Inferior parietal cortex (tissue), 1 donor: Measurements from ENCODE around the gene TRIP10.
"Not testable (repeated sequence)": the region's sequence is repeated elsewhere in the genome, so short reads cannot be mapped to it uniquely, and the experiment has no call there.

Experiments
- DNase-seq: peaks from one replicate; pipeline ENCODE4 v3.0.0-alpha.2; 2016; ENCODE audit errors: extremely low spot score

The TRIP10 gene

DNA sequence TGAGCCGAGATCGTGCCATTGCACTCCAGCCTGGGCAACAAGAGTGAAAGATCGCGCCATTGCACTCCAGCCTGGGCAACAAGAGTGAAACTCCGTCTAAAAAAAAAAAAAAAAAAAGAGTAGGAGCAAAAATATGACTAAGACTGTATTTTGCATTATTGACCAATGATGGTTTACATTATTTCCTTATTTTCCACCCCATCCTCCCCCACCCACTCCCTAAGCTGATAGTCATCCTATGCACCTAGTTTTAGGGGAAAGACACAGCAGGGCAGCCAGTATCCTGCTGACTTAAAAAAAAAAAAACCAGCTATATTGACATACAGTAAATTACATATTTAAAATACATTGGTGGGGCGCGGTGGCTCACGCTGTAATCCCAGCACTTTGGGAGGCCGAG lies 58.2 kb downstream of the TRIP10 start:
- no peak for DNase-seq

DNA sequence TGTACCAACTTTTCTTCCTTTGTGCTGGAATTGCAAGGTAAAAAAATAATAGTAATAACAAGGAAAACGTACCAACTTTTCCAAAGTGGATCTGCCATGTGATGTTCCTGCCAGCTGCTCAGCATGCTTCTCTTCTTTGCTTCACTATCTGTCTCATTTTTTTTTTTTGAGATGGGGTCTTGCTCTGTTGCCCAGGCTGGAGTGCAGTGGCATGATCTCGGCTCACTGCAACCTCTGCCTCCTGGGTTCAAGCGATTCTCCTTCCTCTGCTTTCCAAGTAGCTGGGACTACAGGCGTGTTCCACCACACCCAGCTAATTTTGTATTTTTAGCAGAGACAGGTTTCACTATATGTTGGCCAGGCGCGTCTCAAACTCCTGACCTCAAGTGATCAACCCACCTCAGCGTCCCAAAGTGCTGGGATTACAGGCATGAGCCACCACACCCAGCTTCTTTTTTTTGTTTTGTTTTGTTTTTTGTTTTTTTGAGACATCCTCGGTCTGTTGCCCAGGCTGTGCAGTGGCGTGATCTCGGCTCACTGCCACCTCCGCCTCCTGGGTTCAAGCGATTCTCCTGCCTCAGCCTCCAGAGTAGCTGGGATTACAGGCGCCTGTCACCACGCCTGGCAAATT lies 60.8 kb downstream of the TRIP10 start:
- DNase-seq = not testable (repeated sequence)

DNA sequence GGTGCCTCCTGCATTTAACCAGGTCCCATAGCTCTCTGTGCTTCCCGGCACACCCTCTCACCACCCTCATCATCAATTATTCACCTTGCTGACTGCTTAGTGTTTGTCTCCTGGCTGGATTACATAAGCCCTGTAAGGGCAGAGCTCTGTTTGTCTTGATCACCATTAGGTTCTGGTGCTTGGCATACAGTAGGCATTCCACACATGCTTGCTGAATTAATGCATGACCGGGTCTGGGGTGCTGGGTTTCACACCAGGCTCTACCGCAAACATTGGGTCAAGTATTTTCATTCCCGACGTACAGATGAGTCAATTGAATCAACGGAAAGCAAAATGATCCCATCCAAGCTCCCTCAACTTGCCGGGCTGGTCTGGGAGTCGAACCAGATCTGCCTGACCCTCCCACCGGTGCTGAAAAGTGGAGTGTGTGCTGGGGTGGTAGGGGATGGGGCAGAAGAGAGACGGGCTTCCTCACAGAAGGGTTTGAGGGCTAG lies 61.6 kb downstream of the TRIP10 start:
- no peak for DNase-seq
